Activated CD4-positive, alpha-beta T cell treated with anti-CD3 and anti-CD28 coated beads, Interleukin-2, amount 10 ng/mL, durations not matched to agents 7 days and 5 days (primary cell): ENCODE results near the gene GNAT2. TPM values are rescaled to one million over a fixed set of nuclear protein-coding genes. Genes with fewer than 3 reads are reported as not detected.

ENCODE experiments used
- CTCF ChIA-PET: fragments of 350-600 bp; sonication (Branson Sonifier 250); formaldehyde crosslinking; loops from one replicate; lab custom pipeline; 2021; ENCODE audit warnings: antibody characterized with exemption; lab: Charles Lee
- POLR2A ChIA-PET: fragments of 350-600 bp; sonication (Branson Sonifier 250); formaldehyde crosslinking; loops from one replicate; lab custom pipeline; 2021; ENCODE audit warnings: antibody characterized with exemption; lab: Charles Lee
- DNase-seq: peaks from one replicate; pipeline ENCODE4 v3.0.0-alpha.2; 2020
- H3K27ac Mint-ChIP-seq: one replicate; pipeline ENCODE4 v1.8.0; 2021; ENCODE audit warnings: mild to moderate bottlenecking, moderate library complexity, mixed read lengths
- H3K27me3 Mint-ChIP-seq: one replicate; pipeline ENCODE4 v1.8.0; 2021; ENCODE audit warnings: mixed read lengths
- H3K36me3 Mint-ChIP-seq: one replicate; pipeline ENCODE4 v1.8.0; 2021; ENCODE audit warnings: low read depth, mixed read lengths
- H3K4me1 Mint-ChIP-seq: one replicate; pipeline ENCODE4 v1.8.0; 2021; ENCODE audit warnings: mixed read lengths
- H3K4me3 Mint-ChIP-seq: one replicate; pipeline ENCODE4 v1.8.0; 2021; ENCODE audit warnings: mild to moderate bottlenecking, moderate library complexity, mixed read lengths
- H3K9me3 Mint-ChIP-seq: one replicate; pipeline ENCODE4 v1.8.0; 2021; ENCODE audit warnings: mixed read lengths
- total RNA-seq, 2 experiments: library from RNA; stranded (reverse); gene quantifications; one replicate each; pipeline ENCODE4 v1.2.3, GENCODE V29; 2021

GNAT2 gene
- total RNA-seq, 2 experiments from 2014 or later: not detected

- POLR2A ChIA-PET: interaction anchor here (1.2 kb wide), 1 partner anchor 134 kb away, joined by 3 read pairs; no protein-coding TSS in a partner anchor
- Mint-ChIP-seq H3K36me3 (no peaks in the 10 kb centered on the region), H3K4me1 (peaks cover 21% of the 10 kb centered on the region), H3K4me3 (no peak overlapping the region), H3K27ac (no peak overlapping the region), H3K9me3 (no peaks in the 10 kb centered on the region), H3K27me3 (no peaks in the 10 kb centered on the region)
- DNase-seq: peak; percentile 93
- CTCF ChIA-PET: interaction anchor here (0.5 to 7.1 kb wide), 46 partner anchors 10 to 1482 kb away, joined by 3 to 112 read pairs (median 5); partner anchors contain the start of genes AHCYL1, AMPD2, GNAI3 and GNAT2
These were observed 21.0 kb upstream of the GNAT2 start for GRCh38 chr1:109640285-109640865.

DNA sequence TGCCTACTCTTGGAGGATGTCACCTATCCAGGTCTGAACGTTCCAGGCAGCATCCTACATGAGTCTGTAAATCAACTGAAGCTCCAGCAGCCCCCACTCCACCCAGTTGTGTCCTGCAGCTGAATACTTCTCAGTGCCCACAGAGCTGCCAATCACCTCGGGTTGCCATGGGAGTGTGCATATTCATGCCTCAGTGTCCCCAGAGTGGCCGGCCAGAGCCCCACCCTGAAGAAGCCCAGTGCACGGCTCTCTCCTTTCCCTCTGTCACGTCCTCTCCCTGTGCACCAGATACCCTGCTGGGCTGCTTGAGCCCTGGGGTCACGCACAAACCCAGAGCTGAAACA lies 20.4 kb upstream of the GNAT2 start:
- Mint-ChIP-seq H3K27ac (no peak overlapping the region), H3K4me3 (no peak overlapping the region), H3K4me1 (peaks cover 26% of the 10 kb centered on the region), H3K27me3 (no peaks in the 10 kb centered on the region), H3K36me3 (no peaks in the 10 kb centered on the region), H3K9me3 (no peaks in the 10 kb centered on the region)
- DNase-seq: no peak
- ChIA-PET POLR2A (interaction anchor here (1.2 kb wide), 1 partner anchor 134 kb away, joined by 3 read pairs; no protein-coding TSS in a partner anchor), CTCF (interaction anchor here (0.5 to 7.1 kb wide), 44 partner anchors 11 to 1483 kb away, joined by 3 to 112 read pairs (median 5); partner anchors contain the start of genes AHCYL1, AMPD2, GNAI3 and GNAT2)

DNA sequence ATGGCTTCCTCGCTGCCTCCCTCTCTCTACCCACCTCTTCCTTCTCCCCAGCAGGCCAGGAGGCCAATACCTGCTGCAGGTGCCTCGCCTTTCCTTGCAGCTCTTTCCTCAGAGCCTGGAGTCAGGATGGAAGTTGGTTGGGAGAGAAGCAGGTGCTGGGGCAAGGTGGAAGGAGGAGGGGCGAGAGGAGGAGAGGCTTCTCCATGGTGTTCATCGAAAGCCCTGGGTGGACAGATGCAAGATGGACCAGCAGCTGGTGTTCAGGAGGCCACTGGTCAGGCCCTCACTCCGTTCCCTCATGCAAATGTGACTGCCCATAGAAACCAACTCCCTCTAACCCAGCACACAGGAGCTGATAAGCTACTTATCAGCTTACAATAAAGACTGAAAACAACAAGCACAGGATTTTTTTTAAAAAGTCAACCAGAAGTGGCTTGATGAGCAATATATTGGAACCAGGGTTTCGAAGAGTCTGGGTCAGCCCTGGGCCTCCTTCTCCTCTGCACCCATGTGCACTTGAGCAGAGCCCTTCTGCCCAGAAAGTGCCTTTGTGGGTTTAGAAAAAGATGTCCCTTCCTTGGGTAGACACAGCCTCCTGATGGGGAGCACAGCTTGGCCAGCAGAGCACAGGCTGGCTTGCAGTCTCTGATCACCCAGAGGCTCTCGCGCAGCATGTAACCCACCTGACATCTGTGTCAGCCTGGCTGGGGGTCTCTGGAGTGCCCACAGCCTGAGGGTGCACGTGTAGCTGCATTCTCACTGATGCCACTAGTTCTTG lies 19.8 kb upstream of the GNAT2 start:
- ChIA-PET POLR2A (interaction anchor here (0.6 kb wide), 1 partner anchor 314 kb away, joined by 3 read pairs; no protein-coding TSS in a partner anchor), CTCF (interaction anchor here (0.6 to 7.1 kb wide), 30 partner anchors 11 to 426 kb away, joined by 3 to 112 read pairs (median 6); partner anchors contain the start of genes AHCYL1, AMPD2, GNAI3 and GNAT2)
- DNase-seq: peak; percentile 5
- Mint-ChIP-seq H3K36me3 (no peaks in the 10 kb centered on the region), H3K9me3 (no peaks in the 10 kb centered on the region), H3K4me3 (no peak overlapping the region), H3K27me3 (no peaks in the 10 kb centered on the region), H3K4me1 (peaks cover 32% of the 10 kb centered on the region), H3K27ac (no peak overlapping the region)

DNA sequence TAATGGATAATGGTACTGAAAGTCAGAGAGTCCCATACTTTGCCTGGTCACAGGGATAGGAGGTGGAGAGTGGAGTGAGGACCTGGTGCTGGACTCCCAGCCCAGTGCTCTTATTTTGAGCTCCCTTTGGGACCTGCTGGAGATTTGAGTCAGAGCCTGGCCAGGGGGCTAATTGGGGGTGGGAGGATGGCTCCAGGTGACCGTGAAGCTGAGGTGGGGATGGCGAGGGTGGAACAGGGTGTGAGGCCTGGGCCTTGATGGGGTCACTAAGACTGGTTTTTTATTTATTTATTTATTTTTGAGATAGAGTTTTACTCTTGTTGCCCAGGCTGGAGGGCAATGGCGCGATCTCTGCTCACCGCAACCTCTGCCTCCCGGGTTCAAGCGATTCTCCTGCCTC lies 18.0 kb upstream of the GNAT2 start:
- no peak for DNase-seq
- no peaks in the 10 kb centered on the region for H3K9me3 Mint-ChIP-seq
- no peak overlapping the region for H3K27ac Mint-ChIP-seq
- no peak overlapping the region for H3K4me3 Mint-ChIP-seq
- no peaks in the 10 kb centered on the region for H3K27me3 Mint-ChIP-seq
- CTCF ChIA-PET: interaction anchor here (0.9 to 7.1 kb wide), 7 partner anchors 10 to 347 kb away, joined by 3 to 112 read pairs (median 10); partner anchors contain the start of gene AHCYL1
- H3K4me1 Mint-ChIP-seq: peaks cover 20% of the 10 kb centered on the region
- H3K36me3 Mint-ChIP-seq: no peaks in the 10 kb centered on the region
- POLR2A ChIA-PET: no interaction called here

GRCh38 chr1:109636201-109636952 lies 17.0 kb upstream of the GNAT2 start:
- POLR2A ChIA-PET: no interaction called here

GRCh38 chr1:109635862-109636200 lies 16.4 kb upstream of the GNAT2 start:
- H3K27me3 Mint-ChIP-seq: no peaks in the 10 kb centered on the region
- H3K27ac Mint-ChIP-seq: no peak overlapping the region
- peaks cover 20% of the 10 kb centered on the region for H3K4me1 Mint-ChIP-seq
- no peak overlapping the region for H3K4me3 Mint-ChIP-seq
- H3K36me3 Mint-ChIP-seq: peaks cover 11% of the 10 kb centered on the region
- no peaks in the 10 kb centered on the region for H3K9me3 Mint-ChIP-seq
- peak; percentile 4 for DNase-seq
- ChIA-PET CTCF (interaction anchor here (0.9 to 7.1 kb wide), 7 partner anchors 8 to 349 kb away, joined by 3 to 112 read pairs (median 10); partner anchors contain the start of gene AHCYL1), POLR2A (no interaction called here)

More at GRCh38 chr1:109636201-109636952, 17.0 kb upstream of the GNAT2 start:
- peaks cover 6% of the 10 kb centered on the region for H3K36me3 Mint-ChIP-seq
- no peaks in the 10 kb centered on the region for H3K9me3 Mint-ChIP-seq
- DNase-seq: peak; percentile 4
- CTCF ChIA-PET: interaction anchor here (0.7 to 7.1 kb wide), 8 partner anchors 9 to 348 kb away, joined by 3 to 112 read pairs (median 8); partner anchors contain the start of gene AHCYL1
- no peak overlapping the region for H3K27ac Mint-ChIP-seq
- H3K4me1 Mint-ChIP-seq: peaks cover 20% of the 10 kb centered on the region
- H3K4me3 Mint-ChIP-seq: no peak overlapping the region
- no peaks in the 10 kb centered on the region for H3K27me3 Mint-ChIP-seq

DNA sequence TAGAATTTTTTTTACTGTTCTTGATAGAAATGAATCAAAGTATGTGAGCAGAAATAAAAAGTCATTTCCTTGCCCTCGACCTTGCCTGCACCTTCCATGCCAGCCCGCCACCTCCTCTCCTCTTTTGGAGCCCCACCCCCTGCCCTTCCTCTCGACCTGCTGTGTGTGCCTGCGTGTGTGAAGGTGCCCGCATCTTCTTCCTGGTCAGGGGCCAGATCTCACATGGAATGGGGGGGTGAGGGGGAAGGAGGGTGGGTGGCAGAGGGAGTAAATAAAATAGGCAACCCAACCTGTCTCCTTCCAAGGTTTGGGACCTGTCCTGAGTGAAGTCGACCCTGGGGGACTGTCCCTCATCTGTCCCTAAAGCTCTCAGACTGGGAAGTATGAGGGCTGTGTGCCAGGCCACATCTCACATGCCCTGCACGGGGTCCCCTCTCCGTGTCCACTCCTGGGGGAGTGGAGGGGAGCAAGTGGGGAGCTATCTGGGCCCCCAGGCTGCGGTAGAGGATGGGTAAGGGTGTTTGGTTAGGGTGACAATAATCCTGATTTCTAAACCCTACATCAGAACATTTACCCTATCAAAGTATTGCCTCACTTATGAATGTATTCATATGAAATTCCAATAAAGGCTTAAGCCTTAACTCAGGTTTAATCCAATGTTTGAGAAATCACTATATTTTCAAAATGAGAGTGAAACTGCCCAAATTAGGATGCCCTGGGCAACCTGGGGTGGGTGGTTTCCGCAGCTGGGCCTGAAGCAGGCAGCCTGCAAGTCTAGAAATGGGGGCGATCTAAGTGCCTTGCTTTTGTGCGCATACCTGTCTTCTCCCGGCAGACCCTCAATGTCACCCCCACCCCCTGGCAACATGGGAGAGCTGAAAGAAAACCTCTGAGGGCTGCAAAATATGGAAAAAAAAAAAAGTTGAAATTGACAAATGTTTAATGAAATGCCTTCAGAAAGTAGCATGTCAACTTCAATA lies 15.6 kb upstream of the GNAT2 start:
- peaks cover 16% of the 10 kb centered on the region for H3K4me1 Mint-ChIP-seq
- H3K27me3 Mint-ChIP-seq: no peaks in the 10 kb centered on the region
- ChIA-PET POLR2A (no interaction called here), CTCF (interaction anchor here (1.0 to 7.1 kb wide), 8 partner anchors 10 to 350 kb away, joined by 3 to 112 read pairs (median 8); partner anchors contain the start of gene AHCYL1)
- peaks cover 15% of the 10 kb centered on the region for H3K36me3 Mint-ChIP-seq
- H3K9me3 Mint-ChIP-seq: no peaks in the 10 kb centered on the region
- H3K4me3 Mint-ChIP-seq: no peak overlapping the region
- no peak overlapping the region for H3K27ac Mint-ChIP-seq
- DNase-seq: peak; percentile 31

- Mint-ChIP-seq H3K9me3 (no peaks in the 10 kb centered on the region), H3K36me3 (peaks cover 22% of the 10 kb centered on the region), H3K4me3 (no peak overlapping the region), H3K27ac (no peak overlapping the region), H3K27me3 (no peaks in the 10 kb centered on the region), H3K4me1 (peaks cover 14% of the 10 kb centered on the region)
- DNase-seq: peak; percentile 4
- ChIA-PET POLR2A (no interaction called here), CTCF (interaction anchor here (0.6 to 6.7 kb wide), 3 partner anchors 88 to 372 kb away, joined by 4 to 35 read pairs (median 5); partner anchors contain the start of gene AHCYL1)
These were observed 14.9 kb upstream of the GNAT2 start for GRCh38 chr1:109634292-109634691.

DNA sequence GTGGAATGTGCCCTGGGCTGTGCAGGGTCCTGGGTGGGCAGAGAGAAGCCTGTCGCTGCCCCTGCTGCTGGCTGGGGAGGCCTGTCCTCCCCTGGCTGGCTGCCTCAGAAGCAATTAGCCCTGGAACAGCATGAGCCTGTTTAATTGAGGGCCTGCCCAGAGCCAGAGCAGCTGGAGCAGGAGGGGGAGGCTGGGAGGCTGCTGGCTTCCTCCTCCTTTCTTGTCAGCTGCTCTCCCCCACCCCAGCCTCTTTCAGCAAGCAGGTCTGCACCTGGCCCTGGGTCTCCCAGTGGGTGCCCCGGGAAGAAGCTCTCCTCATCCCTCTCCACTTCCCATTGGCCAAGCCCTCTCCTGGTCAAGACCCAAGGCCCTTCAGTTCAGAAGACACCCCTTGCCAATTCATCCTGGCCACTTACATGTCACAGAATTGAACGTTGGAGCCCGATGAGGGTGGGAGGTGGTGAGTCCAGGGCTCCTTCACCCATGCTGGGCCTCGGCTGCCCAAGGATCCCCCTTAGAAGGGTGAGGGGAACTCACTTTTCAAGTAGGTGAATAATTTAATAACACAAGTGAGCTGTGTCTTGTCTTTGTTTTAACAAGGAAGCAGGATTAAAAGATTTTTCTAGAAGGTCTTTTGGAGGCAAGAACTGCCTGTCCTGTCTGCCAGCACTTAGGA lies 13.4 kb upstream of the GNAT2 start:
- H3K36me3 Mint-ChIP-seq: peaks cover 27% of the 10 kb centered on the region
- no peaks in the 10 kb centered on the region for H3K27me3 Mint-ChIP-seq
- POLR2A ChIA-PET: no interaction called here
- H3K4me3 Mint-ChIP-seq: no peak overlapping the region
- H3K27ac Mint-ChIP-seq: peak overlapping the region; percentile 57
- peaks cover 14% of the 10 kb centered on the region for H3K4me1 Mint-ChIP-seq
- DNase-seq: peak; percentile 3
- no peaks in the 10 kb centered on the region for H3K9me3 Mint-ChIP-seq
- CTCF ChIA-PET: interaction anchor here (0.7 to 10.3 kb wide), 6 partner anchors 6 to 351 kb away, joined by 3 to 67 read pairs (median 4); partner anchors contain the start of gene AHCYL1

DNA sequence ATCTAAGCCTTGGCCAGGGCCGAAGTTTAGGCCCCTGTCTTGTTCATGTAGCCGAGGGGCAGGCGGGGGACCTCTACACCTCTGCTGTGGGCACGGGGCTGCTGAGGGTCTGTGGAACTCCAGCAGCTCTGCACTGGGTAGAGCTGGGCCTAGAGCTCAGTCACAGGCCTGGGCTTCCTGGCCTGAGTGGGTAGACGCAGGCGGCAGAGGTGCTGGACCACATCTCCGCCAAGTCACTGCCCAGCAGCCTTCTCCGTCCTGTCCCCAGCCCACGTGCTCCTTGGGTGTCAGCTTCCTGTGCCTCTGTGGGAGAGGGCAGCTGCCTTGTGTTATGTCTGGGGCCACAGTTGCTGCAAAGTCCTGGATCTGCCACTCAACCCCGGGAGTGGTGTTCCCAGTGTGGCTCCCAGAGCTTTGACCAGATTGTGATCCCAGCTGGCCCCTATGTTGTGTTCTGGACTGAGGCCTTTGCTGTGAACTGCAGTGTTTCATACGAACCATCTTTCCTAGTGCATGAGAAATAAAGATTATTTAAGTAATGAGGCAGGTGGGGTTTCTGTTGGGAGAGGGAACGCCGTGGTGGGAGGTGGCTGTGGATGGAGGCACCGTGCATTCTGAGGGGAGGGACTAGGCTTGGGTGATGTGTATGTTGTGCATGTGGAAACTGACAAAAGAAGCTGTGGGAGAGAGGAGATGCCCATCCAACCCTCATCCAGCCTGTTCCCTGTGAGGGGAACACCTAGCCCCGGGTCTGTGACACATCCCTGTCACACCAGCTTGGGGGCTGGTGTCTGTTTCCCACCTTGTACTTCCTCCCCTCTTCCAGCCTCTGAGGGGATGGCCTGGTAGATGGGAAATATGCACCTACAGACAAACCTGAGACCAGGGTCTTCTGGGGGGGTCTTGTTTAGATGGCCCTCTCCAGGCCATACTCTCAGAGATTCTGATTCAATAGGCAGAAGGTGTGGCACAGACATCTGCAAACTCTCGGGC lies 12.4 kb upstream of the GNAT2 start:
- Mint-ChIP-seq H3K36me3 (peaks cover 32% of the 10 kb centered on the region), H3K27ac (no peak overlapping the region), H3K4me1 (peaks cover 14% of the 10 kb centered on the region), H3K9me3 (no peaks in the 10 kb centered on the region), H3K27me3 (no peaks in the 10 kb centered on the region), H3K4me3 (no peak overlapping the region)
- POLR2A ChIA-PET: no interaction called here
- CTCF ChIA-PET: interaction anchor here (1.4 to 10.3 kb wide), 4 partner anchors 7 to 86 kb away, joined by 3 to 67 read pairs (median 26); partner anchors contain the start of genes GNAI3 and GNAT2
- DNase-seq: peak; percentile 4
